HG02840 (cell line): ENCODE results near the gene GEMIN2.
A peak's percentile ranks its signal among the peaks of the same experiment; 100 is the strongest.
"Not testable (repeated sequence)": the region's sequence is repeated elsewhere in the genome, so short reads cannot be mapped to it uniquely, and the experiment has no call there.

ENCODE experiments used
- ATAC-seq: cut with Tn5 transposase; IDR thresholded peaks from one replicate; pipeline ENCODE4 v1.9.1; 2021; ENCODE audit warnings: mild to moderate bottlenecking, moderate library complexity, moderate number of reproducible peaks; ENCODE audit not compliant: unreplicated experiment, low FRiP score

Gene GEMIN2

GRCh38 chr14:39114073-39114838 lies at the start of gene GEMIN2:
GEMIN2 (plus strand) TSS chr14:39114323; CDS start chr14:39114339, 16 bp downstream.
- peak; percentile 96 for ATAC-seq

GRCh38 chr14:39069169-39069805 lies 44.8 kb upstream of the GEMIN2 start:
- not testable (repeated sequence) for ATAC-seq

GRCh38 chr14:39069923-39070322 lies 44.2 kb upstream of the GEMIN2 start:
- no peak for ATAC-seq

- no peak for ATAC-seq
Measured at GRCh38 chr14:39071096-39071495, 43.0 kb upstream of the GEMIN2 start.

- ATAC-seq: no peak
Measured at GRCh38 chr14:39080886-39081285, 33.2 kb upstream of the GEMIN2 start.

GRCh38 chr14:39083127-39083526 lies 31.0 kb upstream of the GEMIN2 start:
- no peak for ATAC-seq

GRCh38 chr14:39085933-39086332 lies 28.2 kb upstream of the GEMIN2 start:
- no peak for ATAC-seq

- no peak for ATAC-seq
Measured at GRCh38 chr14:39087493-39087892, 26.6 kb upstream of the GEMIN2 start.

GRCh38 chr14:39090548-39091111 lies 23.5 kb upstream of the GEMIN2 start:
- no peak for ATAC-seq

GRCh38 chr14:39091716-39092115 lies 22.4 kb upstream of the GEMIN2 start:
- no peak for ATAC-seq

- ATAC-seq: no peak
Measured at GRCh38 chr14:39094515-39094914, 19.6 kb upstream of the GEMIN2 start.

GRCh38 chr14:39097159-39097558 lies 17.0 kb upstream of the GEMIN2 start:
- no peak for ATAC-seq

GRCh38 chr14:39099215-39099614 lies 14.9 kb upstream of the GEMIN2 start:
- not testable (repeated sequence) for ATAC-seq

- ATAC-seq: no peak
Measured at GRCh38 chr14:39099748-39100147, 14.4 kb upstream of the GEMIN2 start.

- peak; percentile 8 for ATAC-seq
Measured at GRCh38 chr14:39102265-39102968, 11.7 kb upstream of the GEMIN2 start.

GRCh38 chr14:39102969-39103957 lies 10.9 kb upstream of the GEMIN2 start, which contains the start of gene SEC23A:
SEC23A (minus strand) TSS chr14:39103235; CDS start chr14:39096118, 7,117 bp downstream.
- peak; percentile 91 for ATAC-seq

GRCh38 chr14:39104078-39104801 lies 9.9 kb upstream of the GEMIN2 start:
- ATAC-seq: not testable (repeated sequence)

GRCh38 chr14:39107591-39107996 lies 6.5 kb upstream of the GEMIN2 start:
- no peak for ATAC-seq

GRCh38 chr14:39108791-39109190 lies 5.3 kb upstream of the GEMIN2 start:
- ATAC-seq: no peak
